Measurements from ENCODE around the gene KRT15. TPM values are rescaled to one million over a fixed set of nuclear protein-coding genes. Genes with fewer than 3 reads are reported as not detected.

The KRT15 gene
- total RNA-seq, 1 donor from 2014 or later: not detected

DNA sequence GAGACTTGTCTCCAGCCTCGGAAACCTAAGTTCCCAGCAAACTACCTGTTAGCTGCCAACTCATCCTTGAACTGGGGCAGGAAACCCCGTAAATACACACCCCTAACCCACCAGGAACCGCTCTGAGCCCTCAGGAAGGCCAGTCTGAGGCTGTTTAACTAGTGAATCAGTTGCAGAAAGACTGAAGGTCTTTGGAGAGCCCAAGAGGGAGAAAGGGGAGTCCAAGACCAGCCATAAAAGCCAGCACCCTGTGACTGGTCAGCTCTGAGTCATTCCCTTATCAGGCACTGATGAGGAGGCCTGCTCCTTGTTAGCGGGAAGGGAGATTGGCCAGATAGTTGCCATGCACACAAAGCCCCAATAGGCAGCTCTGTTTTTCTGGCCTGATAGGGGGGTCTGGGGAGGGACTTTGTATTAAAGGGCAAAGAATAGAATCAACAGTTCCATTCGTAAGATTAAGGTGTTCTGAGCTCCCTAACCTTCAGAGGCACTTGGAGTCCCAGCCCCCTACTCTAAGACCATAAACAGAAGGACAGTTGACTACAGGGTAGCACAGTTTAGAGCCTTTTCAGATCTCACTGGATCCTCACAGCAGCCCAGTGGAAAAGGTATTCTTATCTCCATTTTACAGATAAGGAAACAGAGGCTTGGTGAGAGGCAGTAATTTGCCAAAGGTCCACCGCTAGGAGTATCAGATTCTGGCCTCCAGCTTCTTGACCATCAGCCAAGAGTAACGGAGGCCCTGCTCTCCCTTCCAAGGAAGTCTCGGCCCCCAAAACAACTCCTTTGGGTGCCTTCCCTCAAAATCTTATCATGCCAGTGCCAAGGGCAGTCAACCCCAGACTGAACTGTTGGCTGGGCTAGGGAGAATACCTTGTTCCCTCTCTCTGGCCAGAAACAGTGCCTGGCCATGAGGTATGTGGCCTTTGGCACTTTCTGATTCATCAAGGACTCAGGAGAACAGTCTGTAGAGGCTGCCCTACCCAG lies 11.7 kb upstream of the KRT15 start:
- intact Hi-C loops (cut with micrococcal nuclease): no loop called here
- Mint-ChIP-seq H3K4me3 (no peak overlapping the region), H3K27ac (no peak overlapping the region), H3K4me1 (ENCODE audit: low read depth) (no peaks in the 10 kb centered on the region), H3K36me3 (ENCODE audit: low read depth) (no peaks in the 10 kb centered on the region), H3K9me3 (no peaks in the 10 kb centered on the region), H3K27me3 (ENCODE audit: insufficient read depth) (peaks cover 58% of the 10 kb centered on the region)
- no peak for DNase-seq (ENCODE audit: low spot score)

DNA sequence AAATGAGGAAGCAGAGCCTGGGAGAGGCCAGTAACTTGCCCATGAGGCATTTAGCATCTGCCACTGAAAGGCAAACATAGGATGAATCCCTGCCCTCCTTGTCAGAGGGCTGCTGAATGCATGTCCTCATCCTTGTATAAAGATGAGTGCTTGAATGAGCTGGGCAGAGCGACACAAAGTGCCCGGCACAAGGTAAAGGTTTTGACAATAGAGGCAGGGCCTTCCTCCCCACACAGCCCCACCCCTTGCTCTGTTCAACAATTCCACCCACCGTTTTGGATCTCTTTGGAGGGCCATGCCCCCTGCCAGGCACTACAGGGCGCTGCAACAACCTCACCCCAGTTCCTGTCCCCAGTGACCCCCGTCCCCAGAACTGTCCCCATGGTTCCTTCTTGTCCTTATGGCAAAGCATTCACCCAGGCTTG lies 10.8 kb upstream of the KRT15 start:
- no peak overlapping the region for H3K4me3 Mint-ChIP-seq
- intact Hi-C loops (cut with micrococcal nuclease): no loop called here
- no peak overlapping the region for H3K27ac Mint-ChIP-seq
- H3K4me1 Mint-ChIP-seq (ENCODE audit: low read depth): no peaks in the 10 kb centered on the region
- H3K36me3 Mint-ChIP-seq (ENCODE audit: low read depth): no peaks in the 10 kb centered on the region
- peaks cover 54% of the 10 kb centered on the region for H3K27me3 Mint-ChIP-seq (ENCODE audit: insufficient read depth)
- no peak for DNase-seq (ENCODE audit: low spot score)
- H3K9me3 Mint-ChIP-seq: no peaks in the 10 kb centered on the region

DNA sequence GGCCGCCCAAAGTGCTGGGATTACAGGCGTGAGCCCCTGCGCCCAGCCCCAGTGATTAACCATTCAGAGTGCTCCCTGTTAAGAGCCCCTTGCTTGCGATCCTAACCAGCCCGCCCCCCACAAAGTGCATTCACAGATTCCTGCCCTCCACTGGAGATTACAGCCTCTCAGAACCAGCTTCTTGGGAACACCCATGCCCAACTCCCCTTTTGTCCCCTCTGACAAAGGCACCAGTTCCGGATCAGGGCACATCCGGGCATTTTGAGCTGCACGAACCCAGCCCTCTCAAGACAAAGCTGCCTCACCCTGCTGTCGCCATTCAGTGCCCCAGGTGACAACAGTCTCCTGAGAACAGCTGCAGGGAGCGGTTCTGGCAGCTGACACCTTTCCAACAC lies 10.3 kb upstream of the KRT15 start:
- intact Hi-C loops (cut with micrococcal nuclease): no loop called here
- DNase-seq (ENCODE audit: low spot score): no peak
- Mint-ChIP-seq H3K4me1 (ENCODE audit: low read depth) (no peaks in the 10 kb centered on the region), H3K4me3 (no peak overlapping the region), H3K36me3 (ENCODE audit: low read depth) (no peaks in the 10 kb centered on the region), H3K9me3 (no peaks in the 10 kb centered on the region), H3K27me3 (ENCODE audit: insufficient read depth) (peaks cover 54% of the 10 kb centered on the region), H3K27ac (no peak overlapping the region)

DNA sequence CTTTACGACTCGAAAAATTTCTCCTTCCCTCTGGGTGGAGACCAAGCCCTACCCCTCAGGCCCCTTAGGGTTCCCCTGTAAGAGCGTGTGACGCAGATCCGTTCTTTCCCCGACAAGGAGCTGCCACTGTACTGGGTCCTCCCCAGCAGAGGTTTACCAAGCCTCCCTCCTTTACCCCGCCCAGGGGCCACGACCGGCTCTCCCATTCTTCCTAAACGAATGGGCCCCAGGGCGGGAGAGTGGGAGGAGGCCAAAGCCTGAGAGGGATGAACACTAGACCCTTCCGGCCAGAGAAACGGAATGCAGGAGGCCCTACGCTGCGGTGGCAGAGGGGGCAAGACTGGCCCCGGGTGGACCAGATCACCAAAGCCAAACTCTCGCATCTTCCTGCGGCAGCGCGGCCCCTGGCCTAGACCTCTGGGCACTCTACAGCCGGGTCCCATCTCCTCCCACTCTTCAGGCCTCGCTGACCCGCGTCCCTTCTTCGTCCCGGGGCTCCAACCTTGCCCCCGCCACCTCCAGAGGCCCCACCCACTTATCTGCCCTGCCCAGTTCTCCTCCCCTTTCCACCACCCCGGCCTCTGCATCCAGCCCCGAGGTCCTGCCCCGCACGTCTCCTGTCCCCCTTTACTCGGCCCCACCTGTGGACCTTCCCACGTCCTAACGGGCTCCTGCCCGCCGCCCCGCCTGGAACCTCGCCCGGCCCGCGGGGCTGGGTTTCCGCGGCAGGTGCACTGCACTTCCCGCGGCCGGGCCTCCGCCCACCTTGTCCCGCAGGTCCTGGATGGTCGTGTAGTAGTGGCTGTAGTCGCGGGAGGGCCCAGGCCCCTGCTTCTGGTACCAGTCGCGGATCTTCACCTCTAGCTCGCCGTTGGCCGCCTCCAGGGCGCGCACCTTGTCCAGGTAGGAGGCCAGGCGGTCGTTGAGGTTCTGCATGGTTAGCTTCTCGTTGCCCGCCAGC lies 8.7 kb upstream of the KRT15 start:
- Mint-ChIP-seq H3K27ac (no peak overlapping the region), H3K27me3 (ENCODE audit: insufficient read depth) (peaks cover 47% of the 10 kb centered on the region)

DNA sequence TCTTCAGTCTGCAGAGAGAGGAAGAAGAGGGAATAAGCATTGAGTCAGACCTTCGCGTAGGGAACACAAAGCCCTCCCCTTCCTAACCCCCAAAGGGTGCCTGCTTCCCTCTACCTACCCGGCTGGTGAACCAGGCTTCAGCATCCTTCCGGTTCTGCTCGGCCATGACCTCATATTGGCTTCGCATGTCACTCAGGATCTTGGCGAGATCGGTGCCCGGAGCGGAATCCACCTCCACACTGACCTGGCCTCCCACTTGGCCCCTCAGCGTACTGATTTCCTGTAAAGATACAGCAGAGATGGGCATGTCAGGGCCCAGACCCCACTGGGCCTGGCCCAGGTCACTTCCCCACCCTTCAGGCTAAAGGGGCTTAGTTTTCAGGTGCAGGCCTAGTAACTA lies 5.6 kb upstream of the KRT15 start:
- no peak overlapping the region for H3K27ac Mint-ChIP-seq
- intact Hi-C loops (cut with micrococcal nuclease): no loop called here
- H3K4me3 Mint-ChIP-seq: no peak overlapping the region
- no peaks in the 10 kb centered on the region for H3K36me3 Mint-ChIP-seq (ENCODE audit: low read depth)
- H3K9me3 Mint-ChIP-seq: no peaks in the 10 kb centered on the region
- DNase-seq (ENCODE audit: low spot score): no peak
- H3K27me3 Mint-ChIP-seq (ENCODE audit: insufficient read depth): peaks cover 27% of the 10 kb centered on the region
- H3K4me1 Mint-ChIP-seq (ENCODE audit: low read depth): no peaks in the 10 kb centered on the region

More for the DNA sequence above, 8.7 kb upstream of the KRT15 start:
- Mint-ChIP-seq H3K4me1 (ENCODE audit: low read depth) (no peaks in the 10 kb centered on the region), H3K4me3 (no peak overlapping the region), H3K9me3 (no peaks in the 10 kb centered on the region), H3K36me3 (ENCODE audit: low read depth) (no peaks in the 10 kb centered on the region)
- no peak for DNase-seq (ENCODE audit: low spot score)
- intact Hi-C loops (cut with micrococcal nuclease): no loop called here

DNA sequence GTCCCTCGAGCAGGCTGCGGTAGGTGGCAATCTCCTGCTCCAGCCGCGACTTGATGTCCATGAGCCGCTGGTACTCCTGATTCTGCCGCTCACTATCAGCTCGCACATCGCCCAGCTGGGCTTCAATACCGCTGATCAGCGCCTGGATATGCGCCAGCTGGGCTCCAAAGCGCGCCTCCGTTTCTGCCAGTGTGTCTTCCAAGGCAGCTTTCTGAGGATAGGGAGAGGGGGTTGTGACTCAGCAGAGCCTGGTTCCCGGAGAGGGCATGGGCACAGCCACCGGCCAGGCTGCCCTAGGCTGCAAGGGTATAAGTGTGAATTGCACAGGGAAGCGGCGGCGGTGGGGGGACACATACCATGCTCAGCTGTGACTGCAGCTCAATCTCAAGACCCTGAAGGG lies 5.1 kb upstream of the KRT15 start:
- H3K36me3 Mint-ChIP-seq (ENCODE audit: low read depth): no peaks in the 10 kb centered on the region
- DNase-seq (ENCODE audit: low spot score): no peak
- no peak overlapping the region for H3K27ac Mint-ChIP-seq
- no peak overlapping the region for H3K4me3 Mint-ChIP-seq
- intact Hi-C loops (cut with micrococcal nuclease): no loop called here
- H3K9me3 Mint-ChIP-seq: no peaks in the 10 kb centered on the region
- H3K4me1 Mint-ChIP-seq (ENCODE audit: low read depth): no peaks in the 10 kb centered on the region
- H3K27me3 Mint-ChIP-seq (ENCODE audit: insufficient read depth): peaks cover 22% of the 10 kb centered on the region

DNA sequence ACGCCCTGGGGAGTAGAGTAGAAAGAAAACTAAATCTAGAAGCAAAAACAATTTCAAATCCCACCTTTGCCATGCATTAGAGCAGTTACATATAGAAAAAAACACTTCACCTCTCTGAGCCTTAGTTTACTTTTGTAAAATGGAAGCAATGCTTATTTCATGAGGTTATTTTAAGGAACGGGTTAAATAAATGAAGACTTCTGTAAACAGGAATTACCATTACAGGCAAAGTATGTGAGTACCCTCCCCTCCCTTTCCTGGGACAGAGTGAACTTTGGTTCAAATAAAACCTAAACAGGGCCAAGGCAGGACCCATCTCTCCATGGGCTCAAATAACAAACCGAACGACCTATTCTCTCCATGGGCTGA lies 4.5 kb upstream of the KRT15 start:
- Mint-ChIP-seq H3K36me3 (ENCODE audit: low read depth) (no peaks in the 10 kb centered on the region), H3K9me3 (no peaks in the 10 kb centered on the region), H3K27me3 (ENCODE audit: insufficient read depth) (peaks cover 16% of the 10 kb centered on the region), H3K4me1 (ENCODE audit: low read depth) (no peaks in the 10 kb centered on the region), H3K4me3 (no peak overlapping the region), H3K27ac (no peak overlapping the region)
- intact Hi-C loops (cut with micrococcal nuclease): no loop called here
- DNase-seq (ENCODE audit: low spot score): no peak

DNA sequence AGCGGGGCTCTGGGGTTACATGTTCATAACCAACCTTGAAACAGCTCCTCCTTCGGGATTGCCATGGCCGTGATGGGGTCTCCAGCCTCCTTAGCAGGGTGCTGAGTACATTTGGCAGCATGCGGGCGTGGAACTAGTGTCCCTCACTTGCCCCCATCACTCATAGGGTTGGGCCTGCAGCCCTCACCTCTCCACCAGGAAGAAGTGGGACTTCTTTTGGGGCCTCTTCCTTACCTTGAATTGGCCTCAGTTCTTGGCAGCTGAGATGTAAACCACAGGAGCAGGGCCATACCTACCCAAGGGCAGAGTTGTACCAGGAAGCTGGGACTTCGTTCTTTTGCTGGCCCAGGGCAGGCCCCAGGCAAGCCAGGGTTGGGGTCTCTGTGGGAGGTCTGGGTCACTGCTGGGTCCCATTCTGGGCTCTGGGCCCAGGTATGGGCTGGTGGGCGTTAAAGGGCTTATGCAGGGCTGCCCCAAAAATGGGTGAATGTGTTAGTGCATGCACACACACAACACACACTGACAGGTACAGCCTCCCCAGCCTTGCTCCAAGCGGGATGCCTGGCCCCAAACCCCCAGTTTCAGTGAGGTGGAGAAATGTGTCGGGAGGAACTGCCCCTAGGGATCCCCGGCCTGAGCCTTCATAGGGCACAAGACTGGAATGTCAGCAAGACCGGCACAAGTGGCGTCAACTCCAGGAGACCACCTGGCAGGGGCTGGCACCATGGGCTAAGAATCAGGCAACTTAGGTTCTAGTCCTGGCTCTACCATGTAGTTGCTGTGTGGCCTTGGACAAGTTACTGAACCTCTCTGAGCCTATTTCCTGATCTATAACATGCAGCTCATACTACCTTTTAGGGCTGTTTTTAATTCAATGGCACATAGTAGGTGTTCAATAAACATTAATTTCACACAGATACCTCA lies 3.9 kb upstream of the KRT15 start:
- Mint-ChIP-seq H3K36me3 (ENCODE audit: low read depth) (no peaks in the 10 kb centered on the region), H3K4me3 (no peak overlapping the region), H3K9me3 (no peaks in the 10 kb centered on the region), H3K27me3 (ENCODE audit: insufficient read depth) (peaks cover 16% of the 10 kb centered on the region), H3K4me1 (ENCODE audit: low read depth) (no peaks in the 10 kb centered on the region), H3K27ac (no peak overlapping the region)
- intact Hi-C loops (cut with micrococcal nuclease): no loop called here
- DNase-seq (ENCODE audit: low spot score): no peak

DNA sequence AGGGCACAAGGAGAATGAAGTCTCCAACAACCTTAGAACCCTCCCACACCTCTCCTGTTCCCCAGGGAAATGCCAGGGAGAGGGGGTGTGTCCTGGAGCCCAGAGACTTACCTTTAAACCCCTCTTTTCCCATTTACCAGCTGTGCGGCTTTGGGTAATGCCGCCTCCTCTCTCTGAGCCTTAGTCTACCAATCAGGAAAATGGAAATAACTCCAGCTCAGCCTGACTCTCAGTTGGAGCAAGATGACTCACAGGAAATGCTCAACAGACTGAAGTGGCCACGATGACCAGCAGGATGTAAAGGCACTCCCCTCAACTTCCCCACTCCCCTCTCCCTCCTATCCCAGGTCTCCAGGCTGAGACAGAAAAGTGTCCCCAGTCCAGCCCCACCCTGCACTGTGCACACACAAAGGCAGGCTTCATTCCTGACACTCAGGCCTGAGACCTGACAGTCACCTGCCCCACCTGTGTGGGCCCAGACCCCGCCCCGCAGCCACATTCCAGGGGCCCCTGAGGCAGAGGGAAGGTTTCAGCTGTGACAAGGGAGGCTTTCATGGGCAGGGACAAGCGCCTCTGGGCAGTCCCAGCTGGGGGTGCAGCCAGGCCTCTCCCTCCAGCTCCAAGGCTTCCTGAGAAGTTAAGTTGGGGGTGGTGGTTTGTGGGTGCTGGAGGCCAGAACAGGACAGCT lies 3.0 kb upstream of the KRT15 start:
- DNase-seq (ENCODE audit: low spot score): no peak
- no peak overlapping the region for H3K4me3 Mint-ChIP-seq
- no peaks in the 10 kb centered on the region for H3K9me3 Mint-ChIP-seq
- intact Hi-C loops (cut with micrococcal nuclease): no loop called here
- H3K27me3 Mint-ChIP-seq (ENCODE audit: insufficient read depth): peaks cover 9% of the 10 kb centered on the region
- no peaks in the 10 kb centered on the region for H3K4me1 Mint-ChIP-seq (ENCODE audit: low read depth)
- no peak overlapping the region for H3K27ac Mint-ChIP-seq
- no peaks in the 10 kb centered on the region for H3K36me3 Mint-ChIP-seq (ENCODE audit: low read depth)

DNA sequence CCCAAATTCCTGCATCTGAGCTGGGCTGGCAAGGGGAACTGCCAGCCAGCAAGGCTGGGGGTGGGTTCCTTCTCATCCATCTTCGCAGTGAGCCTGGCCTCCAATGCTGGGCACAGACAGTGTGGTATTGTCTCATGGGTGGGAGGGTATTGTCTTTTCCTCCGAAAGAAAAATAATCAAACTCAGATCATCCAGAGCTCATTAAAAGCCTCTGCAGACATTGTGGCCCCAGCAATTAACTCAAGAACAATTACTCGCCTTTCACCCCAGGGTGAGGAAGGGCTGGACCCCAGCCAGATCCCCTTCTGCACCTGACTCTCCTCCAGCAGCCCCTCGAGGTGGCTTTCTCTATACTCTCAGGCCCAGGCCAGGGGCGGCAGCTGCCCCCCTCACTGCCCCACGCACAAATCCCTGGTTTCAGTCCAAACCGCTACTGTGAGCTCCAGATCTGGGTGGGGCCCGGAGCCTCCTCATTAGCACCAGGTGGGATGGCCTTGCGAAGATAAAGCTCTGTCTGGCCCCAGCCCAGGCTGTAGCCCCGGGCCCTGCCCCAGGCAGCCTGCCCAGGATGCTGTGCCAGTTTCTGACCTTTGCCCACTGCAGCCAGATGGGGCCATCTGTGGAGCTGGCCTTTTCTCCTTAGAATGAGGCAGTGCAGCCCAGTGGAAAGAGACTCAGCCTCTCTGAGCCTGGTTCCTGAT lies 2.3 kb upstream of the KRT15 start:
- Mint-ChIP-seq H3K4me3 (no peak overlapping the region), H3K27ac (no peak overlapping the region), H3K36me3 (ENCODE audit: low read depth) (no peaks in the 10 kb centered on the region), H3K27me3 (ENCODE audit: insufficient read depth) (peaks cover 3% of the 10 kb centered on the region), H3K9me3 (no peaks in the 10 kb centered on the region), H3K4me1 (ENCODE audit: low read depth) (no peaks in the 10 kb centered on the region)
- no peak for DNase-seq (ENCODE audit: low spot score)
- intact Hi-C loops (cut with micrococcal nuclease): no loop called here

DNA sequence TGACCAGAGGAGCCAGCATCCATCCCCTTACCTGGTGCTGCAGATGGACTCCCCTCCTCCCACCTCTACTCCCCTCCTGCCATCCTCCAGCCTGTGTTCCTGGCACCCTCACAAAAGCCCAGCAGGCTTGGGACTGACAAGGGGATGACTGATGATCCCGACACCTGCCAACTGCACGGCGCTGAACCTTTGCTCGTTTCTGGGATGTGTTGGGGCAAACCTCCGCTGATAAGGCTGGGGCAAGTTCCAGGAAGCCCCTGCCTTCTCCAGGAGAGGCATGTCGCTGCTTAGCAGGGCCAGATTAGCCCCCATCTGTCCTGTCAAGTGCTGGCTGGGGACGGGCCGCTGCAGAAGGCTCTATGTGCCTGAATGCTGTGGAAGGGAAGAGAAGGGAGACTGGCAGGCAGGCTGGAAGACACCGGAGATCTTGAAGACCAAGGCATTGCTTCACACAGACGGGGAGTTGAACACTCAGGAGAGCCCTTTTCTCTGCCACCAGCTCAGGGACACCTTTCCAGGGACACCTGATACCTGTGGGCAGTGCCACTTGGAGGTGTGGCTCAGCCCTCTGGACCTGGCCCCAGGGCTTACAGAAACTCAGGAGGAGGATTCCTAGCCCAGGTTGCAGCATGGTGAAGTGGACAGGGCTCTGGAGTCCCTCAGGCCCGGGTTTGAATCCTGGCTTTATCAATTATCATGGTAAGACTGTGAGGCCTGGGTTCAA lies 973 bp upstream of the KRT15 start:
- intact Hi-C loops (cut with micrococcal nuclease): no loop called here
- no peak for DNase-seq (ENCODE audit: low spot score)
- H3K4me1 Mint-ChIP-seq (ENCODE audit: low read depth): no peaks in the 10 kb centered on the region
- no peak overlapping the region for H3K4me3 Mint-ChIP-seq
- H3K9me3 Mint-ChIP-seq: no peaks in the 10 kb centered on the region
- no peaks in the 10 kb centered on the region for H3K36me3 Mint-ChIP-seq (ENCODE audit: low read depth)
- no peak overlapping the region for H3K27ac Mint-ChIP-seq
- no peaks in the 10 kb centered on the region for H3K27me3 Mint-ChIP-seq (ENCODE audit: insufficient read depth)
